IMR-90 (cell line): ENCODE data around the gene NDEL1. TPM values are rescaled to one million over a fixed set of nuclear protein-coding genes. Genes with fewer than 3 reads are reported as not detected.

Experiments
- ATAC-seq: fragments of 200-7000 bp; cut with Tn5 transposase; 2 replicates; pipeline ENCODE4 v1.9.1; 2020; ENCODE audit warnings: low read depth, mild to moderate bottlenecking, moderate library complexity
- BruUV-seq: library from RNA; stranded (reverse); fragments of 400-500 nt; replicated peaks from 2 replicates; lab custom pipeline; 2021; lab: Mats Ljungman, UMichigan
- CTCF ChIA-PET: fragments of 300-600 bp; formaldehyde crosslinking; extraction: SDS; loops from one replicate; lab custom pipeline; 2021; ENCODE audit warnings: antibody characterized with exemption; lab: Yijun Ruan, JAX
- POLR2A ChIA-PET: fragments of 300-600 bp; sonication (Branson Sonifier 250); formaldehyde crosslinking; loops from one replicate; lab custom pipeline; 2022; ENCODE audit warnings: antibody characterized with exemption; ENCODE audit not compliant: unreplicated experiment; lab: Charles Lee
- DNase-seq: peaks from one replicate; pipeline ENCODE4 v3.0.0; 2013
- H2AFZ ChIP-seq: replicated peaks from 2 replicates; pipeline ENCODE3; 2013; ENCODE audit warnings: low read length, mild to moderate bottlenecking; ENCODE audit not compliant: poor library complexity
- H2AK5ac ChIP-seq: 2 replicates; pipeline ENCODE4 v1.6.1; 2013; ENCODE audit warnings: low read depth, low read length, inconsistent platforms
- H2AK9ac ChIP-seq: replicated peaks from 2 replicates; pipeline ENCODE3; 2013; ENCODE audit warnings: mild to moderate bottlenecking, low read depth, low read length, moderate library complexity; ENCODE audit not compliant: poor library complexity
- H2BK120ac ChIP-seq: 2 replicates; pipeline ENCODE4 v1.6.1; 2013; ENCODE audit warnings: low read depth, low read length, inconsistent platforms
- H2BK15ac ChIP-seq: 3 replicates; pipeline ENCODE4 v1.6.1; 2013; ENCODE audit warnings: low read depth, low read length, inconsistent platforms
- H2BK20ac ChIP-seq: 2 replicates; pipeline ENCODE4 v1.6.1; 2013; ENCODE audit warnings: low read depth, mild to moderate bottlenecking, inconsistent platforms, low read length, moderate library complexity
- H2BK5ac ChIP-seq: 2 replicates; pipeline ENCODE4 v1.6.1; 2013; ENCODE audit warnings: mild to moderate bottlenecking, low read depth, low read length, inconsistent platforms; ENCODE audit not compliant: poor library complexity, severe bottlenecking
- H3K14ac ChIP-seq: replicated peaks from 2 replicates; pipeline ENCODE4 v1.6.1; 2013; ENCODE audit warnings: low read depth, low read length, inconsistent platforms
- H3K18ac ChIP-seq: 2 replicates; pipeline ENCODE4 v1.6.1; 2013; ENCODE audit warnings: low read depth, low read length, control low read depth
- H3K23ac ChIP-seq: 2 replicates; pipeline ENCODE4 v1.6.1; 2013; ENCODE audit warnings: low read depth, low read length, inconsistent platforms
- H3K27ac ChIP-seq: 2 replicates; pipeline ENCODE4 v1.5.1; 2013; ENCODE audit warnings: mild to moderate bottlenecking, control low read depth, low read length; ENCODE audit not compliant: insufficient read depth
- H3K27me3 ChIP-seq: 2 replicates; pipeline ENCODE4 v1.6.1; 2013; ENCODE audit warnings: low read length; ENCODE audit not compliant: control insufficient read depth, insufficient read depth
- H3K36me3 ChIP-seq: 2 replicates; pipeline ENCODE4 v1.6.1; 2013; ENCODE audit warnings: low read length, mixed read lengths; ENCODE audit not compliant: control insufficient read depth, insufficient read depth
- H3K4ac ChIP-seq: 2 replicates; pipeline ENCODE4 v1.6.1; 2013; ENCODE audit warnings: low read depth, low read length, inconsistent platforms
- H3K4me1 ChIP-seq: 2 replicates; pipeline ENCODE4 v1.6.1; 2013; ENCODE audit warnings: low read length, mixed read lengths; ENCODE audit not compliant: control insufficient read depth, insufficient read depth
- H3K4me2 ChIP-seq: 2 replicates; pipeline ENCODE4 v1.6.1; 2013; ENCODE audit warnings: low read depth, mild to moderate bottlenecking, control low read depth, low read length, moderate library complexity
- H3K4me3 ChIP-seq: 2 replicates; pipeline ENCODE4 v1.5.1; 2013; ENCODE audit warnings: low read depth, mild to moderate bottlenecking, control low read depth, low read length, moderate library complexity; ENCODE audit not compliant: insufficient read depth
- H3K56ac ChIP-seq: 2 replicates; pipeline ENCODE4 v1.6.1; 2013; ENCODE audit warnings: low read length, inconsistent platforms; ENCODE audit not compliant: insufficient read depth; ENCODE audit errors: extremely low read depth
- H3K79me1 ChIP-seq, 2 experiments: 2 replicates each; pipeline ENCODE4 v1.6.1; 2013; ENCODE audit warnings: low read length in 2 of 2, inconsistent platforms in 1 of 2, low read depth in 1 of 2
- H3K9ac ChIP-seq: 2 replicates; pipeline ENCODE4 v1.6.1; 2013; ENCODE audit warnings: low read depth, low read length, control low read depth
- H3K9me1 ChIP-seq: 2 replicates; pipeline ENCODE4 v1.6.1; 2013; ENCODE audit warnings: low read length, inconsistent platforms; ENCODE audit not compliant: insufficient read depth
- H3K9me3 ChIP-seq: 2 replicates; pipeline ENCODE4 v1.6.1; 2013; ENCODE audit warnings: low read length; ENCODE audit not compliant: control insufficient read depth, insufficient read depth
- H4K20me1 ChIP-seq: 2 replicates; pipeline ENCODE4 v1.6.1; 2013; ENCODE audit warnings: low read length, inconsistent platforms; ENCODE audit not compliant: insufficient read depth
- H4K5ac ChIP-seq: 2 replicates; pipeline ENCODE4 v1.6.1; 2013; ENCODE audit warnings: mild to moderate bottlenecking, low read depth, low read length, control low read depth
- H4K8ac ChIP-seq, 2 experiments: 2 replicates each; pipeline ENCODE4 v1.6.1; 2013; ENCODE audit warnings: low read depth in 2 of 2, low read length in 2 of 2, control low read depth in 1 of 2, inconsistent platforms in 1 of 2
- H4K91ac ChIP-seq: 2 replicates; pipeline ENCODE4 v1.6.1; 2013; ENCODE audit warnings: low read depth, low read length, inconsistent platforms; ENCODE audit not compliant: insufficient read depth
- BHLHE40 ChIP-seq: fragments of 150-350 bp; IDR thresholded peaks from 2 replicates; pipeline ENCODE4 v1.6.1; 2016; ENCODE audit warnings: mild to moderate bottlenecking, low read depth, low read length
- CEBPB ChIP-seq: IDR thresholded peaks from 2 replicates; pipeline ENCODE4 v1.6.1; 2012; ENCODE audit warnings: low read depth, low read length, improper control_type of control experiment
- CHD1 ChIP-seq: IDR thresholded peaks from 2 replicates; pipeline ENCODE4 v1.6.1; 2012; ENCODE audit warnings: low read depth, low read length, improper control_type of control experiment
- FOS ChIP-seq: fragments of 150-350 bp; IDR thresholded peaks from 2 replicates; pipeline ENCODE4 v1.6.1; 2016; ENCODE audit warnings: low read depth, low read length
- MAFK ChIP-seq: IDR thresholded peaks from 2 replicates; pipeline ENCODE4 v1.6.1; 2012; ENCODE audit warnings: low read depth, low read length, improper control_type of control experiment
- MAZ ChIP-seq: IDR thresholded peaks from 2 replicates; pipeline ENCODE4 v1.6.1; 2012; ENCODE audit warnings: low read depth, mild to moderate bottlenecking, low read length, improper control_type of control experiment, moderate library complexity, borderline replicate concordance
- MXI1 ChIP-seq: IDR thresholded peaks from 2 replicates; pipeline ENCODE4 v1.6.1; 2012; ENCODE audit warnings: low read depth, mild to moderate bottlenecking, low read length, moderate library complexity, borderline replicate concordance
- NFE2L2 ChIP-seq: fragments of 150-350 bp; IDR thresholded peaks from 2 replicates; pipeline ENCODE4 v1.6.1; 2016; ENCODE audit warnings: low read depth, mild to moderate bottlenecking, low read length
- POLR2A ChIP-seq: IDR thresholded peaks from 2 replicates; pipeline ENCODE4 v1.6.1; 2012; ENCODE audit warnings: mild to moderate bottlenecking, low read depth, low read length
- RAD21 ChIP-seq: IDR thresholded peaks from 2 replicates; pipeline ENCODE4 v1.6.1; 2012; ENCODE audit warnings: low read length, improper control_type of control experiment
- RCOR1 ChIP-seq: IDR thresholded peaks from 2 replicates; pipeline ENCODE4 v1.6.1; 2012; ENCODE audit warnings: mild to moderate bottlenecking, low read length, improper control_type of control experiment; ENCODE audit not compliant: insufficient replicate concordance
- RFX5 ChIP-seq: IDR thresholded peaks from 2 replicates; pipeline ENCODE4 v1.8.0; 2012; ENCODE audit warnings: low read depth, mild to moderate bottlenecking, low read length, moderate library complexity
- SMC3 ChIP-seq: fragments of 150-350 bp; IDR thresholded peaks from 2 replicates; pipeline ENCODE4 v1.6.1; 2016; ENCODE audit warnings: low read depth, mild to moderate bottlenecking, antibody characterized with exemption, low read length, moderate library complexity
- WGBS, 2 experiments: methylation state at CpG; one replicate each; pipeline versions ENCODE4 v1.1.5 to v1.1.7; 2013; ENCODE audit warnings: missing lambda C conversion rate in 2 of 2; ENCODE audit not compliant: insufficient read length in 1 of 2; ENCODE audit errors: extremely low coverage in 2 of 2; 5-methylcytosine and 5-hydroxymethylcytosine counted together
- dilution Hi-C: fragments of 300-500 bp; cut with HindIII; formaldehyde crosslinking; loops from one replicate; pipeline ENCODE4 v1.14.3; 2018; ENCODE audit warnings: low sequenced_read_pairs; ENCODE audit not compliant: unreplicated experiment
- in situ Hi-C: fragments of 300-500 bp; cut with MboI; formaldehyde crosslinking; loops from 3 replicates; pipeline ENCODE4 v1.14.3; 2019; ENCODE audit warnings: low sequenced_read_pairs, inconsistent platforms, mixed read lengths
- intact Hi-C: fragments of 100-400 bp; cut with micrococcal nuclease; formaldehyde crosslinking; loops from 2 replicates; pipeline ENCODE4 v1.10.0; 2022
- polyA plus RNA-seq, 3 experiments: library from polyadenylated mRNA; depleted of rRNA; stranded (reverse); fragments of >200 nt; gene quantifications; 2 replicates each; pipeline ENCODE4 v1.2.3, GENCODE V29; 2012; ENCODE audit warnings: low replicate concordance in 1 of 3
- total RNA-seq: library from RNA; depleted of rRNA; stranded (reverse); fragments of >200 nt; gene quantifications from 2 replicates; pipeline ENCODE4 v1.2.3, GENCODE V29; 2012
- TF ChIP-seq, protein P1 (sequence below): fragments of 150-350 bp; IDR thresholded peaks from 2 replicates; pipeline ENCODE4 v1.6.1; 2016; ENCODE audit warnings: low read depth, mild to moderate bottlenecking, low read length, moderate library complexity, borderline replicate concordance
- TF ChIP-seq, protein P2 (sequence below): conservative IDR thresholded peaks from 2 replicates; pipeline ENCODE4 v1.5.1; 2012; ENCODE audit warnings: mild to moderate bottlenecking, low read depth, low read length, improper control_type of control experiment
- TF ChIP-seq, protein P3 (sequence below): fragments of 150-350 bp; IDR thresholded peaks from 2 replicates; pipeline ENCODE4 v1.6.1; 2017; ENCODE audit warnings: mild to moderate bottlenecking, antibody characterized with exemption, low read length, low read depth

Gene NDEL1
- total and polyA plus RNA-seq, 2 of the 4 experiments (the other 2 are of a cell fraction): 28.9 to 95.6 TPM

DNA sequence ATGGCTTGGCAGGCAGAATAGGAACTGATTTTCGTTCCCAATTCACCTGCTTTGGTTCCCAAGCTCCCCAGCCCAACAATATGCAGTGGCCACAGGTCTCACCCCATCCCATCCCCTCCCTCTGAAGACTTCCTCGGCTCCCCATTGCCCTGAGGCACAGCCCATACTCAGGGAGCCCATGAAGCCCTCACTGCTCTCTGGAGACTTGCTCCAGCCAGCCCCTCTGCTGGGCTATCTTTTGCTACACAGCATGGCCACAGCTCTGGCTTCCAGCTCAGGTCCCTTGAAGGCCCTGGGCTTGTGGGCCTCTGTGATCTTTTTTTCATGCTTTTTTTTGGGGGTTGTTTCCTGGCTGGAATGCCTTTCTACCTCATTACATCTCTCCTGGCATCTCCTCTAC is 29.5 kb upstream of the NDEL1 start:
- Histone ChIP-seq H3K23ac (no peak overlapping the region), H2AK5ac (no peak overlapping the region), H3K4ac (no peak overlapping the region), H2BK20ac (no peak overlapping the region), H2AFZ (no peak overlapping the region), H2AK9ac (no peak overlapping the region), H2BK120ac (no peak overlapping the region), H3K27ac (no peak overlapping the region), H3K27me3 (peaks cover 5% of the 10 kb centered on the region; the same call in 1 of the 2 replicates), H2BK5ac (no peak overlapping the region), H3K14ac (no peak overlapping the region), H4K20me1 (no peaks in the 10 kb centered on the region), H3K9me3 (no peaks in the 10 kb centered on the region), H3K18ac (no peak overlapping the region), H4K5ac (no peak overlapping the region), H3K56ac (no peak overlapping the region), H3K4me2 (no peak overlapping the region), H3K9ac (no peak overlapping the region), H3K79me1 (no peaks in the 10 kb centered on the region), H4K8ac (no peak overlapping the region), H3K4me1 (no peaks in the 10 kb centered on the region), H3K4me3 (no peak overlapping the region), H4K91ac (no peak overlapping the region), H2BK15ac (no peak overlapping the region), H3K36me3 (no peaks in the 10 kb centered on the region), H3K9me1 (no peaks in the 10 kb centered on the region)
- BruUV-seq: no TSS peak
- no peak for TF ChIP-seq RFX5
- no peak for TF ChIP-seq RCOR1
- no peak for TF ChIP-seq CEBPB
- TF ChIP-seq, protein P1, sequence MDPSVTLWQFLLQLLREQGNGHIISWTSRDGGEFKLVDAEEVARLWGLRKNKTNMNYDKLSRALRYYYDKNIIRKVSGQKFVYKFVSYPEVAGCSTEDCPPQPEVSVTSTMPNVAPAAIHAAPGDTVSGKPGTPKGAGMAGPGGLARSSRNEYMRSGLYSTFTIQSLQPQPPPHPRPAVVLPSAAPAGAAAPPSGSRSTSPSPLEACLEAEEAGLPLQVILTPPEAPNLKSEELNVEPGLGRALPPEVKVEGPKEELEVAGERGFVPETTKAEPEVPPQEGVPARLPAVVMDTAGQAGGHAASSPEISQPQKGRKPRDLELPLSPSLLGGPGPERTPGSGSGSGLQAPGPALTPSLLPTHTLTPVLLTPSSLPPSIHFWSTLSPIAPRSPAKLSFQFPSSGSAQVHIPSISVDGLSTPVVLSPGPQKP: no peak
- no peak for TF ChIP-seq MAFK
- no peak for TF ChIP-seq SMC3
- no peak for TF ChIP-seq MXI1
- TF ChIP-seq CHD1: no peak
- no peak for TF ChIP-seq FOS
- no peak for TF ChIP-seq BHLHE40
- no peak for TF ChIP-seq NFE2L2
- no peak for TF ChIP-seq MAZ
- no peak for TF ChIP-seq POLR2A
- TF ChIP-seq, protein P2, sequence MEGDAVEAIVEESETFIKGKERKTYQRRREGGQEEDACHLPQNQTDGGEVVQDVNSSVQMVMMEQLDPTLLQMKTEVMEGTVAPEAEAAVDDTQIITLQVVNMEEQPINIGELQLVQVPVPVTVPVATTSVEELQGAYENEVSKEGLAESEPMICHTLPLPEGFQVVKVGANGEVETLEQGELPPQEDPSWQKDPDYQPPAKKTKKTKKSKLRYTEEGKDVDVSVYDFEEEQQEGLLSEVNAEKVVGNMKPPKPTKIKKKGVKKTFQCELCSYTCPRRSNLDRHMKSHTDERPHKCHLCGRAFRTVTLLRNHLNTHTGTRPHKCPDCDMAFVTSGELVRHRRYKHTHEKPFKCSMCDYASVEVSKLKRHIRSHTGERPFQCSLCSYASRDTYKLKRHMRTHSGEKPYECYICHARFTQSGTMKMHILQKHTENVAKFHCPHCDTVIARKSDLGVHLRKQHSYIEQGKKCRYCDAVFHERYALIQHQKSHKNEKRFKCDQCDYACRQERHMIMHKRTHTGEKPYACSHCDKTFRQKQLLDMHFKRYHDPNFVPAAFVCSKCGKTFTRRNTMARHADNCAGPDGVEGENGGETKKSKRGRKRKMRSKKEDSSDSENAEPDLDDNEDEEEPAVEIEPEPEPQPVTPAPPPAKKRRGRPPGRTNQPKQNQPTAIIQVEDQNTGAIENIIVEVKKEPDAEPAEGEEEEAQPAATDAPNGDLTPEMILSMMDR: no peak
- TF ChIP-seq RAD21: no peak
- TF ChIP-seq, protein P3, sequence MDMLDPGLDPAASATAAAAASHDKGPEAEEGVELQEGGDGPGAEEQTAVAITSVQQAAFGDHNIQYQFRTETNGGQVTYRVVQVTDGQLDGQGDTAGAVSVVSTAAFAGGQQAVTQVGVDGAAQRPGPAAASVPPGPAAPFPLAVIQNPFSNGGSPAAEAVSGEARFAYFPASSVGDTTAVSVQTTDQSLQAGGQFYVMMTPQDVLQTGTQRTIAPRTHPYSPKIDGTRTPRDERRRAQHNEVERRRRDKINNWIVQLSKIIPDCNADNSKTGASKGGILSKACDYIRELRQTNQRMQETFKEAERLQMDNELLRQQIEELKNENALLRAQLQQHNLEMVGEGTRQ: no peak
- ATAC-seq: no peak
- dilution Hi-C loops: no loop called here
- CTCF ChIA-PET: interaction anchor here (0.6 kb wide), 1 partner anchor 11 kb away, joined by 3 read pairs; no protein-coding TSS in a partner anchor
- in situ Hi-C loops: no loop called here
- DNase-seq: no peak
- intact Hi-C loops: no loop called here
- POLR2A ChIA-PET: no interaction called here
- WGBS, 2 experiments: 40% methylated on average over 1 of the region's 2 CpGs; no CpG with 5 or more reads in 1 of the 2 experiments
